KMS-11 (cell line): ENCODE results near the gene KISS1R.

Source experiments
- H2AFZ ChIP-seq: fragments of 200-600 bp; sonication (generic); 2 replicates; pipeline ENCODE4 v1.6.1; 2016; ENCODE audit warnings: antibody characterized with exemption, mixed run types, low read depth
- H3K27ac ChIP-seq: fragments of 200-600 bp; sonication (generic); 2 replicates; pipeline ENCODE4 v1.6.1; 2016; ENCODE audit warnings: mild to moderate bottlenecking, mixed run types
- H3K27me3 ChIP-seq: fragments of 200-600 bp; sonication (generic); 2 replicates; pipeline ENCODE4 v1.6.1; 2017; ENCODE audit warnings: mild to moderate bottlenecking, low read depth, mixed run types, moderate library complexity; ENCODE audit not compliant: insufficient read depth
- H3K36me3 ChIP-seq: fragments of 200-600 bp; sonication (generic); 2 replicates; pipeline ENCODE4 v1.6.1; 2017; ENCODE audit warnings: mild to moderate bottlenecking, mixed run types; ENCODE audit not compliant: insufficient read depth
- H3K4me1 ChIP-seq: fragments of 200-600 bp; sonication (generic); 2 replicates; pipeline ENCODE4 v1.6.1; 2016; ENCODE audit warnings: mild to moderate bottlenecking, low read depth, mixed run types; ENCODE audit not compliant: poor library complexity, severe bottlenecking
- H3K4me2 ChIP-seq: fragments of 200-600 bp; sonication (generic); 2 replicates; pipeline ENCODE4 v1.7.0; 2016; ENCODE audit warnings: mild to moderate bottlenecking, mixed run types
- H3K4me3 ChIP-seq: fragments of 200-600 bp; sonication (generic); IDR thresholded peaks from 2 replicates; pipeline ENCODE4 v1.6.1; 2017; ENCODE audit warnings: low read depth, low read length, mixed read lengths; ENCODE audit not compliant: insufficient read depth
- H3K79me2 ChIP-seq: fragments of 200-600 bp; sonication (generic); 2 replicates; pipeline ENCODE4 v1.6.1; 2016; ENCODE audit warnings: low read depth, mixed run types; ENCODE audit not compliant: insufficient read depth
- H3K9ac ChIP-seq: fragments of 200-600 bp; sonication (generic); 2 replicates; pipeline ENCODE4 v1.6.1; 2016; ENCODE audit warnings: mild to moderate bottlenecking, mixed run types
- H4K20me1 ChIP-seq: fragments of 200-600 bp; sonication (generic); 2 replicates; pipeline ENCODE4 v1.6.1; 2016; ENCODE audit warnings: mild to moderate bottlenecking, mixed run types; ENCODE audit not compliant: insufficient read depth
- TF ChIP-seq, protein P1 (sequence below): fragments of 200-600 bp; sonication (generic); conservative IDR thresholded peaks from 2 replicates; pipeline ENCODE4 v1.6.1; 2017; ENCODE audit warnings: low read depth, mild to moderate bottlenecking, antibody characterized with exemption, low read length, moderate library complexity, mixed read lengths

The KISS1R gene

DNA sequence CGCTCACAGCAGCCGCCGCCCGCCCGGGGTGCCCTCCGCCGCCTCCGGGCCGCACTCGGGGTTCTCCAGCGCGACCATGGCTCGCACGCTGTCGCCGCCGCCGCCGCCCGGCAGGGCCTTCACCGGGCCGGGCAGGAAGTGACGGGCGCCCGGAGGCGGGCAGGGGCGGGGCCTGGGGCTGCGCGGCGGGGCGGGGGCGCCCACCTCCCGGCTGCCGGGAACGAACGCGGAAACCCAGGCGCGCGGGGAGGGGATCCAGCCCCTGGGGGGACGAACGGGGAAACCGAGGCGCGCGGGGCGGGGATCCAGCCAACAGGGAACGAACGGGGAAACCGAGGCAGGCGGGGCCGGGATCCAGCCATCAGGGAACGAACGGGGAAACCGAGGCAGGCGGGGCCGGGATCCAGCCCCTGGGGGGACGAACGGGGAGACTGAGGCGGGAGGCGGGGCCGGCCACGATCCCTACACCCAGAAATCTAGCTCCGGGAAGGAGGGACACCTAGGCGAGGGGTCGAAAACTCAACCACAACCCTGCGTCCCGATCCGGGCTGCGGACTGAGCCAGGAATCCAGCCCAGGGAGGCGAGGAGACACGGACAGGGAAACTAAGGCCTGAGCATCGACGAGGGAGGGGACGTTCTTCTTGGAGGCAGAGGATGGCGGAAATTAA lies 3.9 kb upstream of the KISS1R start, which contains the start of gene R3HDM4:
TSS of gene R3HDM4 (minus strand) at position 140 of the 669 bp plus-strand sequence. CDS start at position 78, 62 bp downstream.
- Histone ChIP-seq H2AFZ (peak within 1 kb of the TSS; percentile 82), H3K9ac (peak within 1 kb of the TSS; percentile 66; the same call in 1 of the 2 replicates), H3K36me3 (no peaks in the 10 kb centered on the region), H3K4me3 (no peak within 1 kb of the TSS), H3K4me2 (peak within 1 kb of the TSS; percentile 80), H3K79me2 (peaks cover 11% of the 10 kb centered on the region; the same call in 1 of the 2 replicates), H3K27ac (no peak within 1 kb of the TSS), H3K27me3 (peaks cover 13% of the 10 kb centered on the region), H3K4me1 (peaks cover 11% of the 10 kb centered on the region), H4K20me1 (no peaks in the 10 kb centered on the region)
- TF ChIP-seq, protein P1, sequence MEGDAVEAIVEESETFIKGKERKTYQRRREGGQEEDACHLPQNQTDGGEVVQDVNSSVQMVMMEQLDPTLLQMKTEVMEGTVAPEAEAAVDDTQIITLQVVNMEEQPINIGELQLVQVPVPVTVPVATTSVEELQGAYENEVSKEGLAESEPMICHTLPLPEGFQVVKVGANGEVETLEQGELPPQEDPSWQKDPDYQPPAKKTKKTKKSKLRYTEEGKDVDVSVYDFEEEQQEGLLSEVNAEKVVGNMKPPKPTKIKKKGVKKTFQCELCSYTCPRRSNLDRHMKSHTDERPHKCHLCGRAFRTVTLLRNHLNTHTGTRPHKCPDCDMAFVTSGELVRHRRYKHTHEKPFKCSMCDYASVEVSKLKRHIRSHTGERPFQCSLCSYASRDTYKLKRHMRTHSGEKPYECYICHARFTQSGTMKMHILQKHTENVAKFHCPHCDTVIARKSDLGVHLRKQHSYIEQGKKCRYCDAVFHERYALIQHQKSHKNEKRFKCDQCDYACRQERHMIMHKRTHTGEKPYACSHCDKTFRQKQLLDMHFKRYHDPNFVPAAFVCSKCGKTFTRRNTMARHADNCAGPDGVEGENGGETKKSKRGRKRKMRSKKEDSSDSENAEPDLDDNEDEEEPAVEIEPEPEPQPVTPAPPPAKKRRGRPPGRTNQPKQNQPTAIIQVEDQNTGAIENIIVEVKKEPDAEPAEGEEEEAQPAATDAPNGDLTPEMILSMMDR = no peak

GRCh38 chr19:916645-917322 lies 349 bp upstream of the KISS1R start:
- no peaks in the 10 kb centered on the region for H3K79me2 ChIP-seq
- H3K9ac ChIP-seq = no peak overlapping the region
- H3K4me2 ChIP-seq = peak overlapping the region; percentile 39; the same call in 1 of the 2 replicates
- peaks cover 11% of the 10 kb centered on the region for H3K4me1 ChIP-seq
- no peak overlapping the region for H3K4me3 ChIP-seq
- TF ChIP-seq, protein P1 = no peak
- peaks cover 33% of the 10 kb centered on the region for H3K27me3 ChIP-seq
- H4K20me1 ChIP-seq = no peaks in the 10 kb centered on the region
- no peak overlapping the region for H2AFZ ChIP-seq
- H3K27ac ChIP-seq = no peak overlapping the region
- no peaks in the 10 kb centered on the region for H3K36me3 ChIP-seq

- Histone ChIP-seq H3K36me3 (no peaks in the 10 kb centered on the region), H2AFZ (no peak overlapping the region), H4K20me1 (no peaks in the 10 kb centered on the region), H3K9ac (no peak overlapping the region), H3K4me1 (peaks cover 13% of the 10 kb centered on the region), H3K79me2 (no peaks in the 10 kb centered on the region), H3K27ac (no peak overlapping the region), H3K4me2 (no peak overlapping the region), H3K4me3 (no peak overlapping the region), H3K27me3 (peaks cover 33% of the 10 kb centered on the region)
- TF ChIP-seq, protein P1 = no peak
Measured at GRCh38 chr19:918152-918437, 962 bp downstream of the KISS1R start.

- Histone ChIP-seq H3K4me3 (no peak overlapping the region), H3K9ac (no peak overlapping the region), H3K4me1 (peaks cover 11% of the 10 kb centered on the region), H2AFZ (no peak overlapping the region), H3K36me3 (no peaks in the 10 kb centered on the region), H3K79me2 (no peaks in the 10 kb centered on the region), H4K20me1 (no peaks in the 10 kb centered on the region), H3K27ac (no peak overlapping the region), H3K4me2 (no peak overlapping the region), H3K27me3 (peaks cover 33% of the 10 kb centered on the region)
- TF ChIP-seq, protein P1 = no peak
Measured at GRCh38 chr19:918481-919198, 1.5 kb downstream of the KISS1R start.
